Right lung (tissue), 10 donors: Measurements from ENCODE around the gene SENP2. TPM values are rescaled to one million over a fixed set of nuclear protein-coding genes. Genes with fewer than 3 reads are reported as not detected.
"Not testable (repeated sequence)": the region's sequence is repeated elsewhere in the genome, so short reads cannot be mapped to it uniquely, and the experiment has no call there.

Source experiments
- DNase-seq, 2 donors: peaks; one replicate each; pipeline ENCODE4 v3.0.0-alpha.2; 2013
- long read RNA-seq, 8 donors: transcript quantifications; one replicate each; lab custom pipeline, GENCODE V29; 2026
- polyA plus RNA-seq, 5 donors: library from polyadenylated mRNA; unstranded; fragments of 120-200 nt; gene quantifications; one replicate each; pipeline versions ENCODE4 v1.2.1 to v1.2.3, GENCODE V29; 2013; ENCODE audit warnings: inconsistent platforms in 1 of 5, low replicate concordance in 1 of 5; ENCODE audit not compliant: insufficient read length in 5 of 5, insufficient read depth in 1 of 5

The SENP2 gene
- 10 to 100 TPM; 34.5 to 49.6 (median 46.1) TPM for polyA plus RNA-seq
- long read RNA-seq, donor 1, full-length matches to known transcripts: 3 of 52 reads
- long read RNA-seq, donor 1, partial matches to known transcripts: 49 of 52 reads
- long read RNA-seq, donor 1, other reads (novel, unspliced or antisense): 0 of 52 reads
- long read RNA-seq, donor 2, full-length matches to known transcripts: 2 of 2 reads
- long read RNA-seq, donor 2, partial matches to known transcripts: 0 of 2 reads
- long read RNA-seq, donor 2, other reads (novel, unspliced or antisense): 0 of 2 reads
- long read RNA-seq, donor 3, full-length matches to known transcripts: 4 of 39 reads
- long read RNA-seq, donor 3, partial matches to known transcripts: 35 of 39 reads
- long read RNA-seq, donor 3, other reads (novel, unspliced or antisense): 0 of 39 reads
- long read RNA-seq, donor 4, full-length matches to known transcripts: 6 of 6 reads
- long read RNA-seq, donor 4, partial matches to known transcripts: 0 of 6 reads
- long read RNA-seq, donor 4, other reads (novel, unspliced or antisense): 0 of 6 reads
- long read RNA-seq, donor 5, full-length matches to known transcripts: 2 of 2 reads
- long read RNA-seq, donor 5, partial matches to known transcripts: 0 of 2 reads
- long read RNA-seq, donor 5, other reads (novel, unspliced or antisense): 0 of 2 reads
- long read RNA-seq, donor 6, full-length matches to known transcripts: 3 of 3 reads
- long read RNA-seq, donor 6, partial matches to known transcripts: 0 of 3 reads
- long read RNA-seq, donor 6, other reads (novel, unspliced or antisense): 0 of 3 reads
- long read RNA-seq, donor 7, full-length matches to known transcripts: 4 of 11 reads
- long read RNA-seq, donor 7, partial matches to known transcripts: 7 of 11 reads
- long read RNA-seq, donor 7, other reads (novel, unspliced or antisense): 0 of 11 reads
- long read RNA-seq, donor 8, full-length matches to known transcripts: 1 of 1 reads
- long read RNA-seq, donor 8, partial matches to known transcripts: 0 of 1 reads
- long read RNA-seq, donor 8, other reads (novel, unspliced or antisense): 0 of 1 reads

GRCh38 chr3:185585859-185586685, at the start of gene SENP2:
SENP2 (plus strand) TSS chr3:185586295; CDS start chr3:185586414, 119 bp downstream.
- DNase-seq: peak; percentile 99 to 100

- no peak for DNase-seq
Measured at GRCh38 chr3:185537369-185537970, 48.6 kb upstream of the SENP2 start.

GRCh38 chr3:185539934-185540333, 46.2 kb upstream of the SENP2 start:
- no peak for DNase-seq

- no peak for DNase-seq
Measured at GRCh38 chr3:185540695-185541094, 45.4 kb upstream of the SENP2 start.

GRCh38 chr3:185549122-185549521, 37.0 kb upstream of the SENP2 start:
- DNase-seq: no peak

GRCh38 chr3:185549651-185550111, 36.4 kb upstream of the SENP2 start:
- no peak for DNase-seq

- no peak for DNase-seq
Measured at GRCh38 chr3:185552358-185552877, 33.7 kb upstream of the SENP2 start, which contains the start of gene LIPH. LIPH (minus strand) TSS chr3:185552588; CDS start chr3:185552471, 117 bp downstream.

- DNase-seq: no peak
Measured at GRCh38 chr3:185555101-185555501, 31.0 kb upstream of the SENP2 start.

- no peak for DNase-seq
Measured at GRCh38 chr3:185555860-185556347, 30.2 kb upstream of the SENP2 start.

GRCh38 chr3:185556640-185557039, 29.5 kb upstream of the SENP2 start:
- DNase-seq: not testable (repeated sequence)

- DNase-seq: peak in 1 of 2 donors; percentile 60
Measured at GRCh38 chr3:185558395-185558794, 27.7 kb upstream of the SENP2 start.

GRCh38 chr3:185559706-185560090, 26.4 kb upstream of the SENP2 start:
- no peak for DNase-seq

GRCh38 chr3:185560676-185561075, 25.4 kb upstream of the SENP2 start:
- DNase-seq: no peak

- DNase-seq: no peak
Measured at GRCh38 chr3:185561374-185561943, 24.6 kb upstream of the SENP2 start.

GRCh38 chr3:185561958-185562357, 24.1 kb upstream of the SENP2 start:
- no peak for DNase-seq

GRCh38 chr3:185572183-185572582, 13.9 kb upstream of the SENP2 start:
- no peak for DNase-seq

GRCh38 chr3:185575108-185575869, 10.8 kb upstream of the SENP2 start:
- DNase-seq: not testable (repeated sequence)

GRCh38 chr3:185582236-185582635, 3.9 kb upstream of the SENP2 start:
- no peak for DNase-seq

GRCh38 chr3:185582871-185583270, 3.2 kb upstream of the SENP2 start:
- no peak for DNase-seq
